Suprapubic skin (tissue), 4 donors: Measurements from ENCODE around the gene NAP1L5. TPM values are rescaled to one million over a fixed set of nuclear protein-coding genes. Genes with fewer than 3 reads are reported as not detected.

Source experiments
- DNase-seq, 2 donors: peaks; one replicate each; pipeline ENCODE4 v3.0.0-alpha.2; 2019; ENCODE audit warnings: low spot score in 2 of 2
- H3K27ac ChIP-seq: fragments of 200-600 bp; sonication (generic); one replicate; pipeline ENCODE4 v1.5.1; 2019
- H3K27me3 ChIP-seq: fragments of 200-600 bp; sonication (generic); one replicate; pipeline ENCODE4 v1.5.1; 2019
- H3K36me3 ChIP-seq: fragments of 200-600 bp; sonication (generic); one replicate; pipeline ENCODE4 v1.5.1; 2019
- H3K4me1 ChIP-seq: fragments of 200-600 bp; sonication (generic); one replicate; pipeline ENCODE4 v1.5.1; 2019
- H3K4me3 ChIP-seq: fragments of 200-600 bp; sonication (generic); one replicate; pipeline ENCODE4 v1.5.1; 2019; ENCODE audit warnings: mild to moderate bottlenecking
- H3K9me3 ChIP-seq: fragments of 200-600 bp; sonication (generic); one replicate; pipeline ENCODE4 v1.5.1; 2019
- EP300 ChIP-seq: sonication (generic); formaldehyde crosslinking; IDR thresholded peaks from one replicate; pipeline ENCODE4 v1.6.1; 2017; ENCODE audit warnings: antibody characterized with exemption
- POLR2A ChIP-seq, 2 donors: fragments of 450-650 bp; IDR thresholded peaks; one replicate each; pipeline ENCODE4 v1.6.1; 2017; ENCODE audit warnings: antibody characterized with exemption in 2 of 2, mild to moderate bottlenecking in 2 of 2, moderate library complexity in 2 of 2
- POLR2AphosphoS5 ChIP-seq, 3 donors: sonication (generic); formaldehyde crosslinking; IDR thresholded peaks; one replicate each; pipeline ENCODE4 v1.6.1; 2017; ENCODE audit warnings: antibody characterized with exemption in 3 of 3
- WGBS: methylation state at CpG from one replicate; pipeline ENCODE4 v1.1.5; 2018; 5-methylcytosine and 5-hydroxymethylcytosine counted together
- total RNA-seq, 4 donors: library from RNA; depleted of rRNA; stranded (reverse); fragments of >200 nt; gene quantifications; one replicate each; pipeline ENCODE4 v1.1.0, GENCODE V29; 2016
- TF ChIP-seq, protein P1 (sequence below), 2 donors: fragments of 200-600 bp in 1 of 2; fragments of 450-650 bp in 1 of 2; sonication (generic) in 1 of 2; IDR thresholded peaks; one replicate each; pipeline ENCODE4 v1.5.1; 2016 to 2019; ENCODE audit warnings: antibody characterized with exemption in 2 of 2, mild to moderate bottlenecking in 1 of 2, moderate library complexity in 1 of 2

The NAP1L5 gene
- total RNA-seq, 4 donors from 2014 or later = 1.1 to 2.4 (median 2.0) TPM

GRCh38 chr4:88696630-88697029 lies 999 bp downstream of the NAP1L5 start:
- no peak for TF ChIP-seq POLR2A (IDR thresholded peaks at IDR 0.05)
- Histone ChIP-seq H3K27ac (no peak overlapping the region), H3K36me3 (peaks cover 8% of the 10 kb centered on the region), H3K9me3 (no peaks in the 10 kb centered on the region), H3K27me3 (no peaks in the 10 kb centered on the region), H3K4me1 (no peaks in the 10 kb centered on the region), H3K4me3 (peak overlapping the region; percentile 56)
- 64% methylated on average over 7 of the region's 7 CpGs for WGBS
- no peak for DNase-seq

GRCh38 chr4:88693792-88694191 lies 3.8 kb downstream of the NAP1L5 start:
- no peak for DNase-seq
- WGBS = 69% methylated on average over 3 of the region's 3 CpGs
- H3K27ac ChIP-seq = no peak overlapping the region
- no peak overlapping the region for H3K4me3 ChIP-seq
- H3K27me3 ChIP-seq = no peaks in the 10 kb centered on the region
- no peaks in the 10 kb centered on the region for H3K9me3 ChIP-seq
- peaks cover 31% of the 10 kb centered on the region for H3K36me3 ChIP-seq
- no peak for TF ChIP-seq POLR2A (IDR thresholded peaks at IDR 0.05)
- TF ChIP-seq EP300 = no peak
- TF ChIP-seq, protein P1, sequence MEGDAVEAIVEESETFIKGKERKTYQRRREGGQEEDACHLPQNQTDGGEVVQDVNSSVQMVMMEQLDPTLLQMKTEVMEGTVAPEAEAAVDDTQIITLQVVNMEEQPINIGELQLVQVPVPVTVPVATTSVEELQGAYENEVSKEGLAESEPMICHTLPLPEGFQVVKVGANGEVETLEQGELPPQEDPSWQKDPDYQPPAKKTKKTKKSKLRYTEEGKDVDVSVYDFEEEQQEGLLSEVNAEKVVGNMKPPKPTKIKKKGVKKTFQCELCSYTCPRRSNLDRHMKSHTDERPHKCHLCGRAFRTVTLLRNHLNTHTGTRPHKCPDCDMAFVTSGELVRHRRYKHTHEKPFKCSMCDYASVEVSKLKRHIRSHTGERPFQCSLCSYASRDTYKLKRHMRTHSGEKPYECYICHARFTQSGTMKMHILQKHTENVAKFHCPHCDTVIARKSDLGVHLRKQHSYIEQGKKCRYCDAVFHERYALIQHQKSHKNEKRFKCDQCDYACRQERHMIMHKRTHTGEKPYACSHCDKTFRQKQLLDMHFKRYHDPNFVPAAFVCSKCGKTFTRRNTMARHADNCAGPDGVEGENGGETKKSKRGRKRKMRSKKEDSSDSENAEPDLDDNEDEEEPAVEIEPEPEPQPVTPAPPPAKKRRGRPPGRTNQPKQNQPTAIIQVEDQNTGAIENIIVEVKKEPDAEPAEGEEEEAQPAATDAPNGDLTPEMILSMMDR (IDR thresholded peaks at IDR 0.05) = no peak
- TF ChIP-seq POLR2AphosphoS5 (IDR thresholded peaks at IDR 0.05) = no peak
- no peaks in the 10 kb centered on the region for H3K4me1 ChIP-seq

- H3K4me3 ChIP-seq = no peak overlapping the region
- H3K27ac ChIP-seq = no peak overlapping the region
- peaks cover 50% of the 10 kb centered on the region for H3K36me3 ChIP-seq
- TF ChIP-seq EP300 (no peak), POLR2A (IDR thresholded peaks at IDR 0.05) (no peak), POLR2AphosphoS5 (IDR thresholded peaks at IDR 0.05) (no peak)
- TF ChIP-seq, protein P1 (IDR thresholded peaks at IDR 0.05) = no peak
- DNase-seq = no peak
- H3K27me3 ChIP-seq = no peaks in the 10 kb centered on the region
- 81% methylated on average over 3 of the region's 3 CpGs for WGBS
- H3K4me1 ChIP-seq = no peaks in the 10 kb centered on the region
- no peaks in the 10 kb centered on the region for H3K9me3 ChIP-seq
Observed at GRCh38 chr4:88690355-88690754, 7.3 kb downstream of the NAP1L5 start.

DNA sequence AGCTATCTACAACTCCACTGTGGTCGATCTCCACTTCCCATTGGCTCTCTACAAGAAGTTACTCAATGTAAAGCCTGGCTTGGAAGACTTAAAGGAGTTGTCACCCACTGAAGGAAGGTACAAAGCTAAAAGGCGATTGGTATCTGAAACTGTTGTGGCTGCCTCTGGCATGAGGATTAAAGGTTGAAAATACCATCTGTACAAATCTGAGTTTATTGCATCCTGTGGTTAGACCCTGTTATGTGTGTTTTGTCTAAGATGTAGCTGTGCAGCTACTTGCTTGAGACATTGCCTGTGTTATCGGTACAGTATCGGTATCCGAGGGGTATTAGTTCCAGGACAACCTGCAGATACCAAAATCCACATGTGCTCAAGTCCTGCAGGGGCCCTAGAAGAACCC lies 16.4 kb downstream of the NAP1L5 start:
- WGBS = 98% methylated on average over 5 of the region's 5 CpGs
- peaks cover 77% of the 10 kb centered on the region for H3K36me3 ChIP-seq
- H3K4me1 ChIP-seq = no peaks in the 10 kb centered on the region

GRCh38 chr4:88675543-88675942 lies 22.1 kb downstream of the NAP1L5 start:
- TF ChIP-seq EP300 = no peak
- TF ChIP-seq, protein P1 (IDR thresholded peaks at IDR 0.05) = no peak
- TF ChIP-seq POLR2A (IDR thresholded peaks at IDR 0.05) = no peak
- no peak for TF ChIP-seq POLR2AphosphoS5 (IDR thresholded peaks at IDR 0.05)
- no peaks in the 10 kb centered on the region for H3K9me3 ChIP-seq
- H3K36me3 ChIP-seq = peaks cover 58% of the 10 kb centered on the region
- H3K27me3 ChIP-seq = no peaks in the 10 kb centered on the region
- no peak overlapping the region for H3K27ac ChIP-seq
- H3K4me3 ChIP-seq = no peak overlapping the region
- no peaks in the 10 kb centered on the region for H3K4me1 ChIP-seq
- WGBS = 81% methylated on average over 2 of the region's 2 CpGs
- DNase-seq = no peak

More for the DNA sequence above, 16.4 kb downstream of the NAP1L5 start:
- no peaks in the 10 kb centered on the region for H3K9me3 ChIP-seq
- H3K27me3 ChIP-seq = no peaks in the 10 kb centered on the region
- no peak for TF ChIP-seq EP300
- no peak for TF ChIP-seq POLR2A (IDR thresholded peaks at IDR 0.05)
- TF ChIP-seq, protein P1 (IDR thresholded peaks at IDR 0.05) = no peak
- no peak for TF ChIP-seq POLR2AphosphoS5 (IDR thresholded peaks at IDR 0.05)
- no peak overlapping the region for H3K27ac ChIP-seq
- DNase-seq = no peak
- H3K4me3 ChIP-seq = no peak overlapping the region

- no peak overlapping the region for H3K27ac ChIP-seq
- no peaks in the 10 kb centered on the region for H3K9me3 ChIP-seq
- no peaks in the 10 kb centered on the region for H3K4me1 ChIP-seq
- TF ChIP-seq, protein P1 (IDR thresholded peaks at IDR 0.05) = no peak
- TF ChIP-seq EP300 = no peak
- no peak for TF ChIP-seq POLR2A (IDR thresholded peaks at IDR 0.05)
- TF ChIP-seq POLR2AphosphoS5 (IDR thresholded peaks at IDR 0.05) = no peak
- peaks cover 58% of the 10 kb centered on the region for H3K36me3 ChIP-seq
- DNase-seq = no peak
- 91% methylated on average over 2 of the region's 2 CpGs for WGBS
- no peak overlapping the region for H3K4me3 ChIP-seq
- H3K27me3 ChIP-seq = no peaks in the 10 kb centered on the region
Observed at GRCh38 chr4:88674979-88675378, 22.6 kb downstream of the NAP1L5 start.
